DMS53 (cell line): ENCODE data around the gene MYL11.
A peak's percentile ranks its signal among the peaks of the same experiment; 100 is the strongest.

ENCODE experiments used
- DNase-seq: peaks from one replicate; lab custom pipeline; 2025; lab: John Stamatoyannopoulos, UW

Gene MYL11

DNA sequence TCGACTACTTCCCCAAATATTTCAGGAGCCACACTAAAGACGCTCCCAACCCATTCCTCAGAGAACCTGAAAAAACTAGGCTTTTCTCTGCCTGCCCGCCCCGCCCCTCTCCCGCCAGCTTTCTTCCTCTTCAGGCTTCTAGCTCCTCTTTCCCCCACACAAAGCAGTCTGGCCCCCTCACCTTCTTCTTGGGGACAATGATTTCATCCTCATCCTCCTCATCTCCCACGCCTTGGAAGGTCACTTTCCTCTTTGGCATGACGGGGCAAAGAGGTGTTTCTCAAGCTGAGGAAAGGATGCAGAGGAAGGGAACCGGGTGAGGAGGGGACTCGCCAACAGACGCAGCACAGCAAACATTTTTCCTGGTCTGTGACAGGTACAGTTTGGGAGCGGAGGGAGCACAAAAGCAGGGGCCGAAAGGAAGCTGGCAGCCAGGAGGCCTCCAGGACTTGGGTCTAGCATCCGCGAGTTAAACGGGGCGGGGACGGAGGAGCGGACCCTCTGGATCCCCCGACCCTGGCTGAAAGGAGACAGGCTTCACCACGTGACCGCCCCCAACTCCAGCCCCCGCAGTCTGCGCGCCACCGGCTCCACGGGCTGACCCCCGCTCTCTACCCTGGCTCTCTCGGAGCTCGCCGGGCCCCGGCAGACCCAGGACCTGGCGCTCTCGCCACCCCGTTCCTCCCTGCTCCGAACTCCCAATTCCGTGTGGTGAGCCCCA, 20.0 kb upstream of the MYL11 start:
- peak; percentile 66 for DNase-seq

- DNase-seq, result peak; percentile 100
Measured at GRCh38 chr16:30355144-30355953, 19.3 kb upstream of the MYL11 start, which contains the start of gene CD2BP2. CD2BP2 (minus strand) TSS chr16:30355308; CDS start chr16:30354681, 627 bp downstream.

DNA sequence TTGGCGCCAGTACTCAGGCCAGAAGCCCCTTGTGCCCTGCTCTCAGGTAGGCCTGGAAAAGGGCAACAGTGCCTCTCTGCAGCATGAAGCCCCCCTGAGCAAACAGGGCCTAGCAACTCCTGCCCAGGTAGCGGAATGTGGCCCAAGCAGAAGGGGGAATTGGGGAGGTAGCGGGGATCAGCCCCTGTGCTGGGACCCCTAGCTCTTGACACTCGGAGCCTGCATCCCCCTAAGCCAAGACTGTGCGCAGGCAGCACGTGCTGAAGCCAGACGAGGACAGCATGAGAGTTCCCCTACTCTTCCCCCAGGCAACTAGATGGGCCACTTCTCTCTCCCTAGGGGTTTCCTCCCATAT, 18.7 kb upstream of the MYL11 start:
- peak; percentile 34 for DNase-seq

DNA sequence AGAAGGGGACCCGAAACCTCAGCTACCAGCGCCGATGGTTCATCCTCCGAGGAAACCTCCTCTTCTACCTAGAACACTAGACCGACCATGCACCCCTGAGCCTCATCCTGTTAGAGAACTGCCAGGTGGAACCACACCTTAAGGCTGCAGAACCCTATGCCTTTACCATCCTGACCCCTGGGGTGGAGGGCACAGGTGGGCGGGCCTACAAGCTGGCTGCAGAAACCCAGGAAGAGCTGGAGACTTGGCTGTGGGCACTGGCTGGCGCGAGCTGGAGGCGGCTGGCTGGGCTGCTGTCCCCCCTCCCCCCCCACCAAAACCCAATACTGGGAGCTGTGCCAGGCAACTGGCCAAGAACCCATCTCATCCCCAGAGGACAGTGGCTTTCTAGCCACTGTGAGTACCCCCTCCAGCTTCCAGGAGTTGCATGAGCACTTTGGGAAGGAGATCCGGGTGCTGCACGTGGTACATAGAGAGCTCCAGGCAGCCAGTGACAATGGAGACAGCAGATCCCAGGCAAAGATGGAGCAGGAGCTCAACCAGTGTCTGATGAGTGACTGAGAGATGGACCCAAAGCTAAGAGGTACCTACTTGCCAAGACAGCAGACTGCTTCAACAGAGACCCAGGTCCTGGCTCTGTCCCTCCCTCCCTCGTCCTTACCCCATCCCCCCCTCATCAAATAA, 18.1 kb upstream of the MYL11 start:
- DNase-seq, result peak; percentile 54

GRCh38 chr16:30357085-30357714, 17.4 kb upstream of the MYL11 start:
- no peak for DNase-seq

DNA sequence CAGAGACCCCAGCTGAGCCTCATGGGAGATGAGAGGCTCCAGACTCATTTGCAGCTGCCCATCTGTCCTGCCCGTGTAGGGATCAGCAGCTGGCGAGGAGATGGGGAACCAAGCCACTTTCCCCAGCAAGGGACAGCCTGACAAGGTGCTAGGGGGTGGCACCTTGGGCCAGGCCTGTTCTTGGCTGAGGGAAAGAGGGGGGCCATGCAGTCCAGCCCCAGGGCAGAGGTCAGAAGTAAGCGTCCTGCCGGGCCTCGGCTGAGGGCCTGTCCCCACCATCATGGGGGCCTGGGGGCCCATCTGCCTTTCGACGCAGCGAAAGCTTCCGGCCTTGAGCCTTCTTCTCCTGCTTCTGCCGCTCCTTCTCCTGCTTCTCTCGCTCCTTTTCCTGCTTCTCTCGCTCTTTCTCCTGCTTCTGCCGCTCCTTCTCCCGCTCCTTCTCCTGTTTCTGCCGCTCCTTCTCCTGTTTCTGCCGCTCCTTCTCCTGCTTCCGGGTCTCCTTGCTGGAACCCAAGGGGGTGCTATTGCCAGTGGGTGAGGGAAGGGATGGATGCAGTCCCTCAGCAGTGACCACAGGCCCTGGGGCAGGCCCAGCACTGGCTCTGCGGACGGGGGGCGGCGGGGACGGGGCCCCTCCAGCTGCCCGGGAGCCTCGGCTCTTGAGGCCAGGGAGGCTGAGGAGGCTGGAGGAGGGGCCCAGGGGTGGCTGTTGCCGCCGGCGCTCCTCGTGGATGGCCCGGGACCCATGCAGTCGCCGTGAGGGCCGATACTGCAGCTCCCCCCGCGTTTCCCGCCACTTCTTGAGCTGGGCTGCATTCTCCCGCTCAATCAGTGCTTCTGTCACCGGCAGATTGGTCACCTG, 16.7 kb upstream of the MYL11 start:
- no peak for DNase-seq

DNA sequence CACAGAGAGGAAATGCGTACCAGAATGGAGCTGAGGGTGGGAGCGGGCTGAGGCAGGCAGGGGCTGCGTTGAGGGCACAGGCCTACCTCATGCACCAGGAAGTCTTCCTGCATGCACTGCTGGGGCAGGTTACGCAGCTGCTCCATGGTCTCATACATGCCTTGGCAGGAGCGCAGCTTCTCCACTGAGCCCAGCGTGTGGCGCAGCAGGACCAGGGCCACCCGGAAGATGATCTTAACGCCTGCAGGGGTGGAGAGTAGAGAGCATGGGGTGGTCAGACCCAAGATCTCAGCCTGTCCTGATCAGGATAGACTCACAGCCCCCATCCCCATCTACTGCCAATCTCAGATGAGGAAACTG, 16.0 kb upstream of the MYL11 start:
- DNase-seq, result peak; percentile 12

DNA sequence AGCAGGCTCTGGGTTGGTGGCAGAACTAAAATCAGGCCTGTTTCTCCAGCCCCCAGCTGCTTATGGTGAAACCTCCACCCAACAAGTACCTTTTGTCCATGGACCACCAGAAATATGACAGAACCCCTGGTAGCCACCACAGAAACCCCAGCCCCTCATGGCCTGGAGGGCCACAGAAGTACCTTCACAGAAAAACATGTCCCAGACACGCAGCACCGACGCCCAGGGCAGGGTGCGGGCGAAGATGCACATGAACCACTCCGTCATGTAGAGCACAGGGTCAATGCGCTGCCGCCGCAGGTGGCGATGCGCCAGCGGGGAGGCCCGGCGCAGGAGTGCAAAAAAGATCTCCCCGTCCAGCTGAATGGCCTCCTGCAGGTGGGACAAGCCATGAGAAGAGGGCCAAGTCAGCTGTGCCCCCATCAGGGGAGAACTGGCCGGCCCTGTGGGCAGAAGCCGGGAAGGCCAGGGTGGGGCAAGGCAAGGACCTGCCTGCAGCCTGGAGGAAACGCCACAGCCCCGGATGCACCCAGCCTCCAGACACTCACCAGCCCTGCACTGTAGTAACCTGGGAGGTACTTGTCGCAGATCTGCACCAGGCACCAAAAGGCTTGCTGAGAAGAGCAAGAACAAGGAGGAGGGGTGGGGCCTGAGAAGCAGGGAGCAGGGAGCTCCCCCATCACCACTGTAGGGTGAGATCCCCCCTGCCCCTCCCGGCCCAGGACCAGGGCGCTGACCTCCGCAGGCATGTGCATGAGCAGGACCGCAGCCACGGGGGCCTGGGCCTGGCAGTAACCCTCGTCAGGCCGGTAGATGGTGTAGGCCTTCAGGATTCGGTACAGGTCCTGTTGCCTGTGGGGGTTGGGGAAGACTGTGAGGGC, 15.4 kb upstream of the MYL11 start:
- no peak for DNase-seq

GRCh38 chr16:30359871-30360170, 14.8 kb upstream of the MYL11 start:
- no peak for DNase-seq

GRCh38 chr16:30361180-30361579, 13.4 kb upstream of the MYL11 start:
- DNase-seq, result no peak

DNA sequence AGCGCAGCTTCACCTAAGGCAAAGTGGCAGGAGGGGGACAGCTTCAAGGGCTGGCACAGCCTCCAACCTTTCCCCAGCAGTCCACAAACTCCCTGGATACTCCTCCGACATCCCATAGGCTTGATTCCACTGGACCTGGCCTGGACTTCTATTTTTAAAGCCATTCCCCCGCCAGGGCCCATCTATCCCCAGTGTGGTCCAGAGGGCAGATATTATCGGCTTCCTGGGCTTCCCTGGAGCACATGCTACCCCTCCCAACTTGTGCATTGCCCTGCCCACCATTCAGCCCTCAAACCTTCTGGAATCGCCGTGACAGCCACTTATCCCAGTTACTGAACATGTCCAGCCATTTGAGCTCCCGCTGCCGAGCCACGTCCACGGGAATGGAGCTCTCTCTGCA, 9.4 kb upstream of the MYL11 start:
- no peak for DNase-seq

DNA sequence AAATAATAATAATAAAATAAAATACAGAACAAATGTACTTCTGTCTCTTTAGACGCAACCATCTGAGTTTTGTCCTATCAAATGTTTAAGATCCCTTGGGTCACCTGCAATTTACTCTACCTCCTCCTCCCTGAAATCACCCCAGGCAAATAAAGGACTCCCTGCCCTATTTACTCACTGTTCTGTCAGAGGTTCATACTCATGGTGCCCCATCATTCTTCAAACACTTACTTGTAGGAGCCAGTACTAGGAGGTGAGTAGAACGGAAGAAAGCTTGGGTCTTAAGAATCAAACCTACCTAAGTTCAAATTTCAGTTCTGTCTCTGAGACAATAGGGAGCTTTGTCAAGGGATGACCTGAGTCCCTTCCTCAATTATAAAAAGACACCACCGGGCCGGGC, 8.1 kb upstream of the MYL11 start:
- DNase-seq, result no peak

DNA sequence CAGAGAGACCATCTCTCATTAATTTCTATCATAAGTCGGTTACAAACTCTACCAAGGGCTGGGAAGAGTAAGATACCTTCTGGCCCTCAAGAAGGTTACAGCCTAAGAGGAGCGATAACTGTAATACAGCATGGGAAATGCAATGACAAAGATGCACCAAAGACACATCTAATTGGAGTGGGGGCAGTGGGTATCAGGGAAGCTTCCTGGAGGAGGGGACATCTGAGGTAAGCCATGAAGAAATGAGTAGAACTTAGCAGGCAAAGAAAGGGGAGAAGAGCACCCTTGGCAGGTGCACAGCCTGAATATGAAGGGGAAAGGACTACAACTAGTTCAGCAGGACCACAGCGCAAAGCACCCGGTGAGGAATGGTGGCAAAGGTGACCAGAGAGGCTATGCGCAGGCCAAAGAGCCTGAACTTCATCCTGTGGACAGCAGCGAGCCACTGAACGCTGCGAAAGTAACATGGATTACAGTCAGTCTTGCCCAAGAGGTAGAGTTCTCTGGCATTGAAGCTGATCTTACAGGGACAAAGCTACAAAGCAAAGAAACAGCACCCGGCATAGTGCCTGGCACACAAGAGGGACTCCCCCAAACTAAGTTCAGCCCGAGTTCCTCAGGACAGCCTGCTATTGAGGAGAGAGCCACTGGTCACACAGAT, 7.1 kb upstream of the MYL11 start:
- no peak for DNase-seq

DNA sequence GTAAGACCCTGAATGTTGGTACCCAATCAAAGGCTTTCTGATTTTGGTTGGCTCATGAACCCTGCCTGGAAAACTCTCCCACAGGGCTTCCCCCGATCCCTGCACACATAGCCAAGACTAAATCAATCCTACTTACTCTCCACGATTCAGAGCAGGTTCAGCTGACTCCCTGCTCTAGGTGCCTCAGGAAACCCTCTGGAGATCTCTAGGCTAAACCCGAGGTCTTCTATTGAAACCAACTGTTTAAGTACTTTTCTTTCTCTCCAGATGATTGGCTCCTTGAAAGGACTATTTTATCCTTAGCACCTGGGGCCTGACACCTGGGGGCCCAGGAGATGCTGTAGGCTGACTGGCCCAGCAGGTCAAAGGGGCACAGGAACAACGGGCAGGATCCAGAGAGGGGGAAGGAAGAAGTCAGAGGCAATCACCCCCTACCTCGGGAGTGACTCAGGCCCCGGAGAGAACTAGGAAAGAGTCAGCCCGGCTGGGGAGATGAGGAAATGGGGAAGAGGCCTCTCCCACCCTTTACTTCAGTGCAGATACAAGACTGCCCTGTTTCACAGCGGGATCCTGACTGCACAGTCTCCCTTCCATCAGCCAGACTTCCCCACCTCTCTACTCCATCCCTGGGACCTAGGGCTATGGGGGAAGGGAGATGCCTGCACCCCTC, 6.3 kb upstream of the MYL11 start:
- DNase-seq, result peak; percentile 38

DNA sequence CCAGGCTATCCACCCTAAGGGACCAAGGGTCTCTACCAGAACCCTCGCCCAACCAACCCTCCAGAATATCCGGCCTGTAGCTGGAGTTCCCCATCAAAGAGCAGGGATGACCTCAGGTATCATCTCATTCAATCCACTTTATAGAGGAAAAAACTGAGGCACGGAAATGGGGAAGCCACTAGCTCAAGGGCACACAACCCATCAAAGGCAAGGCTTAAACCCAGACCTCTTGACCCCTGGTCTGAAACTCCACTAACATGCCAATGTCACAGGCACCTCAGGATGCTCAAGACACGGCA, 5.9 kb upstream of the MYL11 start:
- no peak for DNase-seq

DNA sequence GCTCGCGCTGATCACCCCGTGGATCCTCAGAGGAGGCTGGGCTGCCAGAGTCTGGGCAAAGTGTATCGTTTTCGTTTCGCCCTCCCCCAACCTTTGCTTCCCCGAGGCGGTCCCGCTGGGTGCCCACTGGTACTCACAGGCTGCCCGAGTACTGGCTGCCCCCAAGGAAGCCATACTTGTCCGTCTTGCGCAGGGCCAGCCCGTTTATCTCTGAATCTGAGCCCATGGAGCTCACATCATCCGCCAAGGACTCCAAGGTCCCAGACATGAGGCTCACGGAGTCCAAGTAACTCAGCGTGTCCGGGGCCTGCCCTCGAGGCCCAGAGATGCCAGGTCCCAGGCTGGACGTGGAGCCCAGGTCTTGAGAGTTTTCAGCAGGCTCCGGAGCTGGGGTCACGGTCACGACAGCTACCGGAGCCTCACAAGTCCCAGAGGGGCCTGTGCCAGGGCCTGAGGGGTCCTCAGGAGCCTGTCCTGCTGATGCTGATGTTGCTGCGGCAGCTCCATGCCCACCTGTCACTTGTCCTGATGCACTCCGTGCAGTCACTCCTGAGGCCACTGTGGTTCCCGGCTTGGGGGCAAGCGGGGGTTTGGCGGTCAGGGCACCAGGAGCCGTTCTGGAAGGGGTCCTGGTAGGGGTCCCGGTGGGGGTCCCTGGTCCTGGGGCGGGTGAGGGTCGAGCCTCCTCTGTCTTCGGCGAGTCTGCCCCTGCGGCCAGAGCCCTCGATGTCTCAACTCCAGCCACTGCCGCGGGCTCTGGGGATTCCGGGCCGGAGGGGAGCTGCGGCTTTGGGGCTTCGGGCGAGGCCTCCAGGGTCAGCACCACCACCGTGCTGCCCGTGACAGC, 5.3 kb upstream of the MYL11 start:
- DNase-seq, result peak; percentile 52

GRCh38 chr16:30369938-30370455, 4.6 kb upstream of the MYL11 start:
- DNase-seq, result no peak

DNA sequence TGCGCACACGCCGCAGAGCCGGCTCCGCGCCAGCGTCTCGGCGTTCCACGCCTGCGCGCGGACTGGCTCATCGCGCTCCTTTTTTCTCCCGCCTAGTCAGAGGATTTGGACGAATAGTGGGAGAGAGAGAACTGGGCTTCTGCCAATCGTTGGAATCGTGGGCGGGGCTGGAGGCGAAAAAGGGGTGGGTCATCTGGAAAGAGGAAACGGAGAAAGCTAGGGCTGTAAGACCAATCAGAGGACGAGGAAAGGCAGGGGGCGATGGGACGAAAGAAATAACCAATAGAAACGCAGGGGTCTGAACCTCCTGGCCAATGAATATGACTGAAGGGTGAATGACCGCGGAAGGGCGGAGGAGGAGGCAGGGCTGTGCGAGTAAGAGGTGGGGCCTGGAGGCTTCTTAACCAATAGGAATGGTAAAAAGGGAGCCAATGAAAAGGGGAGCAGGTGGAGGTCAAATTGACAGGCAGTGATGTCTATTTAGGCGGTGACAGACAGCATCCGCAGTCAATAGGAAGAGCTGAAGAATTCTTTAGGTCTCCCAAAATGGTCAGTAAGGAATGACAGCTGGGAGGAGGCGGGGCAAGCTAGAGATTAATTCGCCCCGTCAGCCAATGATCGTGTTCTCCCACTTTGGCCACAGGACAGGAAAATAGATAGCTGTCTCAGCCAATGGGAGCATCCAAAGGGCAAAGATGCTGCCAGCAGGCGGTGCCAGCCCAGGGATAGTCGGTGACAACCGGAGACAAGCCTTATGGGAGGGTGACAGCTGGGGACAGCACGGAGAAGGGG, 4.0 kb upstream of the MYL11 start, which contains the start of gene TBC1D10B:
Gene TBC1D10B (minus strand): TSS at position 39 of the 792 bp plus-strand sequence. CDS start 311 bp downstream, outside the sequence.
- DNase-seq, result peak; percentile 100
